Esophagus muscularis mucosa (tissue), 4 donors: Measurements from ENCODE around the gene CYP24A1.

Source experiments
- EP300 ChIP-seq: sonication (generic); formaldehyde crosslinking; IDR thresholded peaks from one replicate; pipeline ENCODE4 v1.6.1; 2017; ENCODE audit warnings: antibody characterized with exemption
- POLR2A ChIP-seq: fragments of 450-650 bp; IDR thresholded peaks from one replicate; pipeline ENCODE4 v1.6.1; 2017; ENCODE audit warnings: antibody characterized with exemption, moderate library complexity, mild to moderate bottlenecking, low read depth
- TF ChIP-seq, protein P1 (sequence below), 3 experiments: fragments of 200-600 bp in 2 of 3; fragments of 450-650 bp in 1 of 3; sonication (generic) in 2 of 3; IDR thresholded peaks; one replicate each; pipeline ENCODE4 v1.5.1; 2017 to 2019; ENCODE audit warnings: antibody characterized with exemption in 3 of 3, mild to moderate bottlenecking in 2 of 3, moderate library complexity in 1 of 3

DNA sequence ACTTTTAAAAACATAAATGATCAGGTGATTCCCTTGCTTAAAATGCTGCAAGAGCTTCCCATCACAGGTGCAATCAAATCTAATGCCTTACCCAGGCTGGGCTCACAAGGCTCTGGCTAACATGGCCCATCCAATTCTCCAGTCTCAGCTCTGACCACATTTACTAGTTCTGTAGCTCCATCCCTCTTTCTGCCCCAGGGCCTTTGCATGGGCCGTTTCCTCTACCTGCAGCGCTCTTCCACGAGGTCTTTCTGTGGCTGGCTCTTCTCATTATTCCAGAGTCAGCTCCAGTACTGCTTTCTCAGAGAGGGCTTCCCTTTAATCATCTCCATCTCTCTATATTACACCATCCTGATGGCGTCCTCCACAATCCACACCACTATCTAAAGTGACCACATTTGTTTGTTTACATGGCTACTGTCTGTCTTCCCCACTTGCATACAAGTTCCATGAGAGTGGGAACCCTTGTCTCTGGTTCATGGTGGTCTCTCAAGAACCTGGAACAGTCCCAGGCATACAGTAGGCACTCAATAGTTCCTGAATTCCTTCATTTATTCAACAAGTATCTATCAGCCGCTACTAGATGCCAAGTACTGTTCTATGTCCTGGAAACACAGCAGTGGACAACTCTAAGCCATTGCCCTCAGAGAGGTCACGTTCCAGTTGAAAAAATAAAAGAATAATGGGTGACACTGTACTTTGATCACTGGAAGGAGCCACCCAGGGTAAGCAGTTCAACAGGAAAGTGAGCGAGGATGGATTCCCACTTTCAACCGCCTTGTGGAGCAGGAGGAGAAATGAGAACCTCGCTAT is 12.6 kb downstream of the CYP24A1 start:
- TF ChIP-seq EP300 (no peak), POLR2A (no peak)
- TF ChIP-seq, protein P1, sequence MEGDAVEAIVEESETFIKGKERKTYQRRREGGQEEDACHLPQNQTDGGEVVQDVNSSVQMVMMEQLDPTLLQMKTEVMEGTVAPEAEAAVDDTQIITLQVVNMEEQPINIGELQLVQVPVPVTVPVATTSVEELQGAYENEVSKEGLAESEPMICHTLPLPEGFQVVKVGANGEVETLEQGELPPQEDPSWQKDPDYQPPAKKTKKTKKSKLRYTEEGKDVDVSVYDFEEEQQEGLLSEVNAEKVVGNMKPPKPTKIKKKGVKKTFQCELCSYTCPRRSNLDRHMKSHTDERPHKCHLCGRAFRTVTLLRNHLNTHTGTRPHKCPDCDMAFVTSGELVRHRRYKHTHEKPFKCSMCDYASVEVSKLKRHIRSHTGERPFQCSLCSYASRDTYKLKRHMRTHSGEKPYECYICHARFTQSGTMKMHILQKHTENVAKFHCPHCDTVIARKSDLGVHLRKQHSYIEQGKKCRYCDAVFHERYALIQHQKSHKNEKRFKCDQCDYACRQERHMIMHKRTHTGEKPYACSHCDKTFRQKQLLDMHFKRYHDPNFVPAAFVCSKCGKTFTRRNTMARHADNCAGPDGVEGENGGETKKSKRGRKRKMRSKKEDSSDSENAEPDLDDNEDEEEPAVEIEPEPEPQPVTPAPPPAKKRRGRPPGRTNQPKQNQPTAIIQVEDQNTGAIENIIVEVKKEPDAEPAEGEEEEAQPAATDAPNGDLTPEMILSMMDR (IDR thresholded peaks at IDR 0.05): no peak
